GM19467 (cell line): Measurements from ENCODE around the gene NDRG3.
"Not testable (repeated sequence)": the region's sequence is repeated elsewhere in the genome, so short reads cannot be mapped to it uniquely, and the experiment has no call there.

Experiments used
- ATAC-seq: cut with Tn5 transposase; IDR thresholded peaks from one replicate; pipeline ENCODE4 v1.9.1; 2021; ENCODE audit warnings: mild to moderate bottlenecking, moderate library complexity; ENCODE audit not compliant: unreplicated experiment

NDRG3 gene

DNA sequence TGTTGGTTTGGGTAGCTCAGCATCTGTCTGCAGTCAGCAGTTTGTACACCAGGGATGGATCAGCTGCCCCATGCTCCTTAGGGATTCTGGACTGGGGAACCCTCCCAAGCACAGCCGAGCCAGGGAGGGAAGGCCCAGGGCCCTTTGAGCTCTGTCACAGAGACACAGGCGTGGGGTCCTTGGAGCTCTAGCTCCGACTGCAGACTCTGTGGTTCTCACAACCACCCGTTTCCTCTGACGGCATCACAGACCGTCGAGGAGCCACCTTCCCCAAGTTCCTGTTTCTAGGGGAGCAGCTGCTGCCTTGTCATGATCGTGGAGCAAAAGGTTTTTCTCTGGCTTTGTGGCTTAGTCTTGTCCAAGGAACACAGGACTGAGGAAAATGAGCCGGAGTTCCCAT lies 99.9 kb downstream of the NDRG3 start, which contains the start of gene SLA2:
SLA2 (minus strand) TSS at position 199 of the 400 bp plus-strand sequence. CDS start 4,861 bp downstream, outside the sequence.
- ATAC-seq, result no peak

GRCh38 chr20:36645353-36645752 lies 100.5 kb downstream of the NDRG3 start:
- no peak for ATAC-seq

DNA sequence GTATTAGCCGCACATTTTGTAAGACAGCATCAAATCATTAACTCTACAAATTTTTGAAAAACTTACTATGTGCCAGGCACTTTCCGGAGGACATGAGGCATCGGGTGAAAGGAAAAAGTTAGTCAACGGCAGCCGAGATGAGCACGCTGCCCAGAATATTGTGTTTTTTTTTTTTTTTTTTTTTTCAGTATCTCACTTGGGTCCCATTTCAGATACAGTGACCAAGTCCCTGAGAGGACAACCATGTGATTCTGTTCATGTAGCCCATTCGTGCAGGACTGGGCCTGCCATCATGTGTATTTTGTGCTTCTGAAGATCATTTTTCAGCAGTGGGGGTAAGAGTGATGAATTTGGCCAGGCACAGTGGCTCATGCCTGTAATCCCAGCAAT lies 101.2 kb downstream of the NDRG3 start:
- ATAC-seq, result no peak

GRCh38 chr20:36644032-36644705 lies 101.7 kb downstream of the NDRG3 start:
- no peak for ATAC-seq

DNA sequence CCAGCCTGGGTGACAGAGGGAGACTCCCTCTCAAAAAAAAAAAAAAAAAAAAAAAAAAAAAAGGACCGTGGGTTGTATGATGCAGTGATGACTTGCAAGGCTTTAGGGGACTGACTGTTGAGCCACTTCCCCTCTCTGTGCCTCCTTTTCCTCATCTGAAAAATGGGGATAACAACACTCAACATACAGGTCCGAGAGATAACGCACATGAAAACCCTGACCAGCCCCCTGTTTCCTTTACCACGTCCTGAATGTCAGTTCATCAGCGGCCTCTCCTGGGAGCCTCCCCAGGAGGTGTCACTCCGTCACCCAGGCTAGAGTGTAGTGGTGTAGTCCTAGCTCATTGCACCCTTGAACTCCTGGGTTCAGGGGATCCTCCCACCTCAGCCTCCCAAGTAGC lies 103.8 kb downstream of the NDRG3 start:
- no peak for ATAC-seq

DNA sequence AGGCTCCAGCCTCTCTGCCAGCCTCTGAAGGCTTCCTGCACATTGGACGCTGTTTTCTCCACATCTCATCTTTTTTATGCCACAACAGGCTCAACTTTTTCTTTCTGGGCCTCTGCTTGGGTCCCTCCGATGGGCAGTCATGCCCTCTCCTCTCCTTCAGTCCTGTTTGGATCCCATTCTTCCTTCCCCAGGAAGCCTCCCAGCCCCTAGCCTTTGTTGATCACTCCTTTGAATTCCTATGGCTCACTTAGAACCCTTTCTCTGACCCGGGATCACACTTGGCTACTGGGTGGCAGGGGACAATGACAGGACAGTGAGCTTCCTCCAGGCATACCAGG lies 104.4 kb downstream of the NDRG3 start:
- no peak for ATAC-seq

- not testable (repeated sequence) for ATAC-seq
Measured at GRCh38 chr20:36638876-36639400, 107.0 kb downstream of the NDRG3 start.

- ATAC-seq, result no peak
Measured at GRCh38 chr20:36634342-36634741, 111.5 kb downstream of the NDRG3 start.

DNA sequence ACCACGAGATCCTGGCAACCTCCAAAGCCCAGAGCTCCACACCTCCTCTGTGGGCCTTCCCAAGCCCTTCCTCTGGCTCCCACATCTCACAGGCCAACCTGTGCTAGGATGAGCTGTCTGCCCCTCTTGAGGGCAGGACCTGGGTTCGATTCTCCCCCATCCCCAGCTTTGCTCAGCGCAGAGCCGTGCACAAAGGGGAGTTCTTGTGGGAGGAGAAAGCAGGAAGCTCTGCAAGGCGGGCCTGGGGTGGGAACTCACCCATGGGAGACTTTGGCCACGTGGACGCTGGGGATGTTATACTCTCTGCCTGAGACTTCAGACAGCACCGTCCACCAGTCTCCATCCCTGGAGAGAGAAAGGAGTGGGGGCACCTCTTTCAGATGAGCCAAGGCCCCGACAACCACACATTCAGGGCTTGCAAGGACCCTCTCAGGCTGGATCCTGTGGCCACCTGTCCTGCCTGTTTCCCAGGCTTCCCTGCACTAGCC lies 112.6 kb downstream of the NDRG3 start:
- ATAC-seq, result no peak

DNA sequence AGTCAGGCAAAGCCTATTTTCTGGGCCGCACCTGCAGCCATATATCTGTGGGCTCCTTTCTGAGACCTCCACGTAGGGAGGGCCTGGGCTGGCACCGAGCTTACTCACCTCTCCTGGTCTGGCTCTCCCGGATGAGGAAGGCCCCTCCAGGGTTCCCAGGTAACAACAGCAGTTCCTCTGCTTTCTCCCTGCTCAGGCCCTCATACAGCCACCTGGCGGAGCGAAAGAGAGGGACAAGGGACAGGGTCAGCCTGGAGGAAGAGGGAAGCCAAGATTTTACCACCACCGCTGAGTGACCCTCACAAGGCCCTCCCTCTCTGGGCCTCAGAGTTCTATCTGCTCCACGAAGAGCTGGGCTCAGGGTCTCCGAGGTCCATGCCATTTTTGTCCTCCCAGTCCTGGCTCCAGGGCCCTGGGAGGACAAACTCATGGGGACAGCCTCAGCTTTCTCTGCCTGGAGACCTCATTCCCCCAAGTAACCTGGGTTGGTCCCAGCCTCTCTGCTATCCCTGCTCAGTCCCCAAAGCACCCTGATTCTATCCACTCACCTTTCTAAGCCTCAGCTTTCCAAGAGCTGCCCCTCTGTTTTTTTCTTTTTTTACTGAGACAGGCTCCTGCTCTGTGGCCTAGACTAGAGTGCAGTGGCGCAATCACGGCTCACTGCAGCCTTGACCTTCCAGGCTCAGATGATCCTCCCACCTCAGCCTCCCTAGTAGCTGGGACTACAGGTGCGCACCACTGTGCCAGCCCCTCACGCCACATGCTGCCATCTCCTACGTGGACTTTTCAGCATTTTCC lies 113.2 kb downstream of the NDRG3 start:
- ATAC-seq, result no peak

GRCh38 chr20:36632147-36632486 lies 113.8 kb downstream of the NDRG3 start:
- no peak for ATAC-seq

GRCh38 chr20:36631646-36632045 lies 114.2 kb downstream of the NDRG3 start:
- no peak for ATAC-seq

GRCh38 chr20:36629719-36630681 lies 115.9 kb downstream of the NDRG3 start:
- no peak for ATAC-seq

GRCh38 chr20:36628076-36628475 lies 117.8 kb downstream of the NDRG3 start:
- ATAC-seq, result no peak

- ATAC-seq, result no peak
Measured at GRCh38 chr20:36624944-36625324, 121.0 kb downstream of the NDRG3 start.

- ATAC-seq, result no peak
Measured at GRCh38 chr20:36624068-36624943, 121.6 kb downstream of the NDRG3 start.

- ATAC-seq, result no peak
Measured at GRCh38 chr20:36623444-36623843, 122.4 kb downstream of the NDRG3 start.

DNA sequence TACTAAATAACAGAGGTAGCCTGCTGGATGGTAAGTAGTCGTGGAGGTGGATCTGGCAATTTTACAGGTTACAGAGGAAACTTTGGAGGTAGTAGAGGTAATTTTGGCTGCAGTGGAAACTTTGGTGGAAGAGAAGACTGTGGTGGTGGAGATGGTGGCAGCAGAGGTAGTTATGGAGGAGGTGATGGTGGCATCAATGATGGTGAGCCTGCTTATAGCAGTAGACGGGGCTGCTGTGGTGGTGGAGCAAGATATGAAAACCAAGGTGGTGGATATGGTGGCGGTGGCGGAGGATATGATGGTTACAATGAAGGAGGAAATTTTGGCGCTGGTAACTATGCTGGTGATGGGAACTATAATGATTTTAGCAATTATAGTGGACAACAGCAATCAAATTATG lies 125.0 kb downstream of the NDRG3 start:
- ATAC-seq, result no peak

- ATAC-seq, result no peak
Measured at GRCh38 chr20:36614781-36615557, 130.9 kb downstream of the NDRG3 start.
